ENCODE measurements around the gene PI4K2A.

The PI4K2A gene

GRCh38 chr10:97659589-97659988 lies 19.1 kb downstream of the PI4K2A start:
- no peaks in the 10 kb centered on the region for H3K9me2 ChIP-seq (replicated peaks; ENCODE audit: insufficient read depth, low read length)
- no peak overlapping the region for H3K4me2 ChIP-seq (ENCODE audit: low read depth, low read length, poor library complexity, severe bottlenecking)
- no peaks in the 10 kb centered on the region for H3F3A ChIP-seq (ENCODE audit: insufficient read depth)
- no peak for TF ChIP-seq EZH2phosphoT487 (conservative IDR thresholded peaks at IDR 0.05; ENCODE audit: low read length)
- TF ChIP-seq CTCF (IDR thresholded peaks at IDR 0.05; ENCODE audit: insufficient read depth, low read length, poor library complexity, severe bottlenecking), result no peak
- no peak overlapping the region for H3K9ac ChIP-seq (ENCODE audit: low read length)
- no peak overlapping the region for H3K4me3 ChIP-seq (ENCODE audit: insufficient read depth, low read length, poor library complexity, severe bottlenecking)
- H4K20me1 ChIP-seq (ENCODE audit: low read depth, low read length), result no peaks in the 10 kb centered on the region
- H2AFZ ChIP-seq (ENCODE audit: low read depth, low read length, severe bottlenecking), result no peak overlapping the region
- H3K79me2 ChIP-seq (ENCODE audit: insufficient read depth, low read length), result no peaks in the 10 kb centered on the region
- H3K27me3 ChIP-seq (ENCODE audit: low read length), result no peaks in the 10 kb centered on the region
- no peak overlapping the region for H3K27ac ChIP-seq (ENCODE audit: low read depth, low read length)
- H3K36me3 ChIP-seq (ENCODE audit: low read length), result no peaks in the 10 kb centered on the region; the same call in 1 of the 2 replicates
- H3K9me3 ChIP-seq (ENCODE audit: insufficient read depth, low read length), result no peaks in the 10 kb centered on the region

- Histone ChIP-seq H3K27me3 (ENCODE audit: low read length) (no peaks in the 10 kb centered on the region), H3K9me2 (replicated peaks; ENCODE audit: insufficient read depth, low read length) (no peaks in the 10 kb centered on the region), H3K79me2 (ENCODE audit: insufficient read depth, low read length) (no peaks in the 10 kb centered on the region), H3K4me3 (ENCODE audit: insufficient read depth, low read length, poor library complexity, severe bottlenecking) (no peak overlapping the region), H2AFZ (ENCODE audit: low read depth, low read length, severe bottlenecking) (no peak overlapping the region), H3K4me2 (ENCODE audit: low read depth, low read length, poor library complexity, severe bottlenecking) (no peak overlapping the region), H3K27ac (ENCODE audit: low read depth, low read length) (no peak overlapping the region), H3F3A (ENCODE audit: insufficient read depth) (no peaks in the 10 kb centered on the region), H3K9me3 (ENCODE audit: insufficient read depth, low read length) (no peaks in the 10 kb centered on the region), H3K9ac (ENCODE audit: low read length) (no peak overlapping the region), H3K36me3 (ENCODE audit: low read length) (no peaks in the 10 kb centered on the region; the same call in 1 of the 2 replicates), H4K20me1 (ENCODE audit: low read depth, low read length) (no peaks in the 10 kb centered on the region)
- TF ChIP-seq EZH2phosphoT487 (conservative IDR thresholded peaks at IDR 0.05; ENCODE audit: low read length) (no peak), CTCF (IDR thresholded peaks at IDR 0.05; ENCODE audit: insufficient read depth, low read length, poor library complexity, severe bottlenecking) (no peak)
Observed at GRCh38 chr10:97664282-97664850, 23.9 kb downstream of the PI4K2A start.

- Histone ChIP-seq H3F3A (ENCODE audit: insufficient read depth) (no peaks in the 10 kb centered on the region), H3K9ac (ENCODE audit: low read length) (no peak overlapping the region), H3K9me3 (ENCODE audit: insufficient read depth, low read length) (no peaks in the 10 kb centered on the region), H3K9me2 (replicated peaks; ENCODE audit: insufficient read depth, low read length) (no peaks in the 10 kb centered on the region), H3K36me3 (ENCODE audit: low read length) (peaks cover 3% of the 10 kb centered on the region; the same call in 1 of the 2 replicates), H3K4me2 (ENCODE audit: low read depth, low read length, poor library complexity, severe bottlenecking) (no peak overlapping the region), H3K79me2 (ENCODE audit: insufficient read depth, low read length) (no peaks in the 10 kb centered on the region), H4K20me1 (ENCODE audit: low read depth, low read length) (no peaks in the 10 kb centered on the region), H2AFZ (ENCODE audit: low read depth, low read length, severe bottlenecking) (no peak overlapping the region), H3K4me3 (ENCODE audit: insufficient read depth, low read length, poor library complexity, severe bottlenecking) (no peak overlapping the region), H3K27ac (ENCODE audit: low read depth, low read length) (no peak overlapping the region), H3K27me3 (ENCODE audit: low read length) (no peaks in the 10 kb centered on the region)
- TF ChIP-seq CTCF (IDR thresholded peaks at IDR 0.05; ENCODE audit: insufficient read depth, low read length, poor library complexity, severe bottlenecking), result no peak
- TF ChIP-seq EZH2phosphoT487 (conservative IDR thresholded peaks at IDR 0.05; ENCODE audit: low read length), result no peak
Observed at GRCh38 chr10:97666992-97667391, 26.5 kb downstream of the PI4K2A start.
